Left renal pelvis (tissue), 4 donors: ENCODE results near the gene PPAN. TPM values are rescaled to one million over a fixed set of nuclear protein-coding genes. Genes with fewer than 3 reads are reported as not detected.

Experiments used
- DNase-seq, 4 donors: peaks; one replicate each; pipeline ENCODE4 v3.0.0-alpha.2; 2013; ENCODE audit warnings: low read depth in 4 of 4, low spot score in 3 of 4
- polyA plus RNA-seq, 4 donors: library from polyadenylated mRNA; unstranded; fragments of 120-200 nt; gene quantifications; one replicate each; pipeline ENCODE4 v1.2.1, GENCODE V29; 2013; ENCODE audit not compliant: insufficient read length in 4 of 4

The PPAN gene
- polyA plus RNA-seq, 4 donors: 20.6 to 39.8 (median 25.9) TPM

DNA sequence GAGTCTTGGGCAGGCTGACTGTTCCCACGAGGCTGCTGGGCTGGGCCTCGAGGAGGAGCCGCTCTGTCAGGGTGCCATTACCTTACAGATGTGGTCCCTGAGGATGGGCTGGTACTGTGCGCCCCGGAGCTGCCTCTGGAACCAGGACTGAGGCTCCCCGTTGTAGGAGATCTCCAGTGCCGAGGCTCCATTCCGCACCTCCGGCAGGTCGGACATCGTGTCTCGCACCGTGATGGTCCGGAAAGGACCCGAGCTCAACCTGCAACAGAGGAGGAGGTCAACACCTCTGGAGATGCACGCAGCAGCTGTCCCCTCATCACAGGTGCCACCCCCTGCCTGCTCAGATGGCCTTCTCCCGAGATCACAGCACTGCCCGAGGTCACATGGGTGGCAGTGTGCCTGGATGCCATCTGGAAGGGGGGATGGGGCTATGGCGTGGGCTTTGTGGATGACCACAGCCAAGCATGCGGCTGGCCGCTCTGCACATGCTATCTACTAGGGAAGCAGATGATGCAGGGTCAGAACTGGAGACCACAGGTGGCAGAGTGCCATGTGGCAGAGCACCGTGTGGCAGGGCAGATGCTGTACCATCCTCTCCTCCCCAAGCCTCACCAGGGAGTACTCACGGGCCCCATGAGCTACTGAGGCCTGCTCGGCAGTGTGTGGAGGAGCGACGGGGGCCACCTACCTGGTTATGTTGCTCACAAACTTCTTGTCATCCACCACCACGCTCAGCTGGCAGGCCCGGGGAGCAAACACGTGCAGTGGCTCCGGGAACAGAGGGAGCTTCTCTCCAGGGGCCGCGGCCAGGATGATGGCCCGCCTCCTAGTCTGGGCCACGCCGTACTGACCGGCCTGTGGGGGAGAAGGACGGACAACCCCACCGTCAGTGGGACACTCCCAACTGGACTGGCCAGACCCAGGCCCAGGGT, 31.9 kb downstream of the PPAN start:
- no peak for DNase-seq

DNA sequence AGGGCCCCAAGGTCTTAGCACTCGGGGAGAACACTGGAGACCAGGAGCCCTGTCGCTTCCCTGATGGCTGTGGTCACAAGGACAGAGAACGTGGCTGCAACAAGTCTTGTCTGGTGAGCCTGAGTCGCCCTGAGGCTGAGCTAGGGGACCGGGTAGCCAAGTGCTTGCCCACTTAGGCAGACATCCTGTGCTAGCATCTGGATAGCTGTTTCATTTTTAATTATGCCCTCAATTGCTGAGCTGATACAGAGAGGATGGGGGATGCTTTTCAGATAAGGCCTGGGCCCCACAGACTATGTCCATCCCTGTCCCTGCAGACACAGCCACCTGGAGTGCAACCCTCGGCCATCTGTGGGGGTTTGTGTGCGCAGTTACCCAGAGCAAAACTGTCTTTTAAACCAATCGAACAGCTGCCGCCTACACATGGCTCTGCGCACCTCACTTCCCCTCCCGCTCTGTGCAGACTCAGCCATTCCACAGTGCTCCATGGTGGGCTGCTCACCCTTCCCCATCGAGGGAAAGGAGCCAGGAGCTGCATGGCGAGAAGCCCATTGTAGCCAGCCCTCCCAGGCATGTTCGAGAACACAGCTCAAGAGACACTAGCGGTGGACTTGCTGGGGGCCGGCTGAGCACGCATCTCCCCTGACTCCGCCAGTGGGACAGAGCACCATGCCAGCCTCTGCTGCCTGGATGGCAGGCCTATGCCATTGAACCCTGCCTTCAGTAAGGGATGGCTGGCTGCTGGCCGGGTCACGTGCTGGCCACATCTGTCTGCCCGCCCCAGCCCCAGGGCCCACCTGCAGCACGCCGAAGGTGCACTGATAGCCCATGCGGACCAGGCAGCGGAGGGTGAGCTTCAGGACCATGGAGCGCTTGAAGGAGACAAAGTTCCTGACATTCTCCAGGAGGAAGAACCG, 33.0 kb downstream of the PPAN start:
- DNase-seq: no peak

GRCh38 chr19:10139952-10140351, 33.8 kb downstream of the PPAN start:
- DNase-seq: no peak

GRCh38 chr19:10141479-10141878, 35.3 kb downstream of the PPAN start:
- no peak for DNase-seq

GRCh38 chr19:10141973-10142372, 35.8 kb downstream of the PPAN start:
- DNase-seq: no peak

GRCh38 chr19:10142701-10143375, 36.7 kb downstream of the PPAN start:
- DNase-seq: no peak

DNA sequence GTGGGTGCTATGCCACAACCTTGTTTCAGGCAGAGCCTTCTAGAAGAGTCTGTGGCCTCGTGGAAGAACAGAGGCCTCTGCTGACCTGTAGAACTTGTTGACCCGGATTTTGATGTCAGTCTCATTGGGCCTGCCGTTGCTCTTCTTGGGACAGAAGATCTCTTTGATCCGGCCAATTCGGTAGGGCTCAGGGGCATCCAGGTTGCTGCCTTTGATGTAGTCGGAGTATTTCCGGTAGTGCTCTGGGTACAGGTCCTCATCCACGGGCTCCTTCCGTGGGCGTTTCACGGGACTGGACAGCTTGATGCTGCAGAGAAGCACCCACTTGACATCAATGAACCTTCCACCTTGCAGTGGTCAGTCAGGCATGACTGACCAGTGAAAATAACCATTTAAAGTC, 37.5 kb downstream of the PPAN start:
- DNase-seq: no peak

GRCh38 chr19:10144361-10144760, 38.2 kb downstream of the PPAN start:
- no peak for DNase-seq

GRCh38 chr19:10145031-10145430, 38.9 kb downstream of the PPAN start:
- DNase-seq: no peak

GRCh38 chr19:10146142-10146541, 40.0 kb downstream of the PPAN start:
- DNase-seq: no peak

- no peak for DNase-seq
Observed at GRCh38 chr19:10149427-10149826, 43.3 kb downstream of the PPAN start.

DNA sequence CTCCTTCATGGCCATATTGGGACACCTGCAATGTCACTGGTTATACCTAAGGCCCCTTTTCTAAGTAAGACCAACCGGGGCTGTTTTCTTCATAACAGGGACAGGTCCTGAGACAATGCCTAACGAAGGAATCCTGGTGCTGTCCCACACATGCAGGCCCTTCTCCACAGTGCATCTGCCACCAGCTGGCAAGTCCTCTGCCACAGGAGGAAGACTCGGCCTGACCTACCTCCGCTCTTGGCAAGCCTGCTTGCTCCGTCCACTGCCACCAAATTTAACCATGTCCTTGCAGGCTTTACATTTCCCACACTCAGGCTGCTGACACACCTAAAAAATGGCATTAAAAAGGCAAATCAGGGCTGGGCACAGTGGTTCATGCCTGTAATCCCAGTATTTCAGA, 45.4 kb downstream of the PPAN start:
- DNase-seq: no peak

- DNase-seq: no peak
Observed at GRCh38 chr19:10152100-10152499, 45.9 kb downstream of the PPAN start.

DNA sequence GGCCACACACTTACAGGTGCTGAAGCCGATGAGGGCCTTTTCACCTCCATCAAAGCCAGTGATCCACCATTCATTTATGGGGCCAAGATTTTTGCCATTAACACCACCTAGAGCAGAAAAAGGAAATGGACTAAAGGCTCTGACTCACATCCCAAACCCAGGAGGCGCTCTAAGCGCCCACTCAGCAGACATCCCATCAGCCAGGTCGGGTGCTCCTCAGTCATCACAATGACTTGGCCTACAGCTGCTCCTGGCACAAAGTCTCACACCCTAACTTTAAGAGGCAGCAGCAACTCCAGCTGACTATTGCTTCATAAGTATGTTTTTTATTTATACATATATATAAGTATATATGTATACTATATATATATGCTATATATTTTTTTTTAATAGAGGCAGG, 49.7 kb downstream of the PPAN start:
- no peak for DNase-seq

- DNase-seq: no peak
Observed at GRCh38 chr19:10158071-10158470, 51.9 kb downstream of the PPAN start.

DNA sequence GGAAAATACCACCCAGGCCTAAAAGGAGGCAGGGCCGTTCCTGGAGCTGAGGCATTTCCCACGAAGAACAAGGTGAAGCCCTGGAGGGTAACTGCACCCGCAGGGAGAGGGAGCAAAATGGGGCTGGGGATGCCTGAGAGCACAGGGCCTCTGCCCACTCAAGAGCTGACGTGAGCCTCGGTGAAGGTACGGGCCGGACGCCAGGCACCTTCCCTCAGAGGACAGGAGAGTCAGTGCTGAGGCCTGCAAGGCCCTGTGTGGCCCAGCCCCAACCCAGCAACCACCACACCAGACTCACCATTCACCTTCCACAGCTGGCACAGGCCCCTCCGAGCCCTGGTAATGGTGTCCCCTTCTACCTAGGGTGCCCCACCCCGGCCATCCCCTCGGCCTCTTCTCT, 52.3 kb downstream of the PPAN start:
- DNase-seq: no peak

DNA sequence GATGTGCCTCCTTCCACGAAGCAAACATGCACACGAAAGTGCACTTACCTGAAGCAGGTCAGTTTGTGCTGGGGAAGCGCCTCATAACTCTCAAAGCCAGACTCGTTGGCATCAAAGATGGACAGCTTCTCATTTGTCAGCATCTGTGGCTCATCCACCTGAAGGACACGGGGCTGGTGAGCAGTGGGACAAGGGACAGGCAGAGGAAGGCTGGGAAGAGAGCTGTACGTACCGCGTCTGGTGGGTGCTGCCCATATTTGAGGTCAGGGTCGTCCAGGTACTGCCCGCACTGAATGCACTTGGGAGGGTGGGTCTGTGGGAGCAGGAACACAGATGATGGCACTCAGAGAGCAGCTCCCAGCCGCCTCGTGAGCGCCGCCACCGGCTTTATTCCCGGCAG, 53.4 kb downstream of the PPAN start:
- no peak for DNase-seq
